ENCODE data around the gene RBP4.

GRCh38 chr10:93595378-93596161 is 5.5 kb downstream of the RBP4 start:
- TF ChIP-seq CTCF (IDR thresholded peaks at IDR 0.05) (no peak), POLR2A (IDR thresholded peaks at IDR 0.05) (no peak)
